Measurements from ENCODE around the gene CSMD2. TPM values are rescaled to one million over a fixed set of nuclear protein-coding genes. Genes with fewer than 3 reads are reported as not detected.

Gene CSMD2
- total and polyA plus RNA-seq, 7 donors = 0.02 to 0.32 (median 0.10) TPM

DNA sequence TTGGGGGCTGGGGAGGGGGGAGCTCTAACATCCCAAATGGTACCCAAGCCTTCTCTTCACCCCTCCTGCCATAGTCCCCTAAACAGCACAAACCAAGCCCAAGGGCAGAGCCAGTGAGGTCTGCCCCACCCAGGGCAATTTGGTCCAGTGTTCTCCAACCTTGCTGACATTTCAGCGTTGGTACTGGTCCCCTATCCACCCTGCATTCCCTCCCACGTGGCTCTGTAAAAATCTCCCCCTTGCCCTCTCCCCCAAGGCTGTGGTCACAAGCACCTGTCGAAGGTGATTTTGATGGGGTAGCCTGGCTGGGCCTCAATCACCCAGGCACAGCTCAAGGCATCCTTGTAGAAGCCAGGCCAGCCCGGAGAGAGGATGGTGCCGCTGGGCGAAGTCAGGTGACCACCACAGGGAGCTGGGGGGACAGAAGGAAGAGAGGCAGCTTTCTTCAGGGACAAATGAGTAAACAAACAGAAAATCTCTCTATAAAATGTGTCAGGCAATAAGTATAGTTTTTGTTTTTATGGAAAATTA lies 438.7 kb downstream of the CSMD2 start:
- H3K27ac ChIP-seq = no peak overlapping the region
- peaks cover 0 to 7% (median 0%) of the 10 kb centered on the region in 3 donors for H3K27me3 ChIP-seq (ENCODE audit: insufficient read depth in 3 of 3, low read length in 2 of 3)
- H3K36me3 ChIP-seq (ENCODE audit: insufficient read depth in 1 of 2, low read depth in 1 of 2) = no peaks in the 10 kb centered on the region
- no peak for ATAC-seq
- intact Hi-C loops (cut with DNase I) = no loop called here
- no peaks in the 10 kb centered on the region for H3K4me1 ChIP-seq
- H3K4me3 ChIP-seq = no peak overlapping the region
- TF ChIP-seq, protein P1, sequence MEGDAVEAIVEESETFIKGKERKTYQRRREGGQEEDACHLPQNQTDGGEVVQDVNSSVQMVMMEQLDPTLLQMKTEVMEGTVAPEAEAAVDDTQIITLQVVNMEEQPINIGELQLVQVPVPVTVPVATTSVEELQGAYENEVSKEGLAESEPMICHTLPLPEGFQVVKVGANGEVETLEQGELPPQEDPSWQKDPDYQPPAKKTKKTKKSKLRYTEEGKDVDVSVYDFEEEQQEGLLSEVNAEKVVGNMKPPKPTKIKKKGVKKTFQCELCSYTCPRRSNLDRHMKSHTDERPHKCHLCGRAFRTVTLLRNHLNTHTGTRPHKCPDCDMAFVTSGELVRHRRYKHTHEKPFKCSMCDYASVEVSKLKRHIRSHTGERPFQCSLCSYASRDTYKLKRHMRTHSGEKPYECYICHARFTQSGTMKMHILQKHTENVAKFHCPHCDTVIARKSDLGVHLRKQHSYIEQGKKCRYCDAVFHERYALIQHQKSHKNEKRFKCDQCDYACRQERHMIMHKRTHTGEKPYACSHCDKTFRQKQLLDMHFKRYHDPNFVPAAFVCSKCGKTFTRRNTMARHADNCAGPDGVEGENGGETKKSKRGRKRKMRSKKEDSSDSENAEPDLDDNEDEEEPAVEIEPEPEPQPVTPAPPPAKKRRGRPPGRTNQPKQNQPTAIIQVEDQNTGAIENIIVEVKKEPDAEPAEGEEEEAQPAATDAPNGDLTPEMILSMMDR (IDR thresholded peaks at IDR 0.05) = no peak
- no peak for DNase-seq
- WGBS, 3 donors = 76 to 86% (median 81%) methylated on average over 6 of the region's 6 CpGs
- H3K9me3 ChIP-seq = no peaks in the 10 kb centered on the region

DNA sequence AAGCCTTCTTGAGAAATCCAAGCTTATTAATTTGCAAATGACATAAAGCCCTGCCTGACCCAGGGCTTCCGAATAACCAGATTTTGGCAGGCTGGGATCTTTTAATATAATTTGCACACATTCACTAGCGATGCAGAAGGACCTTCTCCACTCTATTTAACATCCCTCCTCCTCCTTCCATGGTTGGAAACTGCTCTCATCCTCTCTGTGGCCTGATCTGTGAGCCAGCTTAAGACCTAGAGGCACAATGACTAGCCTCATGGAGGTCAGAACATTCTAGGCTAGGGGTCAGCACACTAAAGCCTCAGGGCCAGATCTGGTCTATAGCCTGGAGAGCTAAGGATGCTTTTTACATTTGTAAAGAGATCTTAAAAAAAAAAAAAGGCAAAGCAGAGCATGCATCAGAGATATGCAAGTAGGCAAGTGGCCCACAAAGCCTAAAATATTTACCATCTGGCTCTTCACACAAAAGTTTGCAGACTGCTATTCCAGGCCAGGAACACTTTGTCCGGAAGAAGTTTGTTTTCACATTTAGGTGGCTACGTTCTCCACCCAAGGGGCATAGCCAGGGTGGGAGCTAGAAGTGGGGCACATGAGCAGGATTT lies 439.4 kb downstream of the CSMD2 start:
- TF ChIP-seq, protein P1 (IDR thresholded peaks at IDR 0.05) = no peak

DNA sequence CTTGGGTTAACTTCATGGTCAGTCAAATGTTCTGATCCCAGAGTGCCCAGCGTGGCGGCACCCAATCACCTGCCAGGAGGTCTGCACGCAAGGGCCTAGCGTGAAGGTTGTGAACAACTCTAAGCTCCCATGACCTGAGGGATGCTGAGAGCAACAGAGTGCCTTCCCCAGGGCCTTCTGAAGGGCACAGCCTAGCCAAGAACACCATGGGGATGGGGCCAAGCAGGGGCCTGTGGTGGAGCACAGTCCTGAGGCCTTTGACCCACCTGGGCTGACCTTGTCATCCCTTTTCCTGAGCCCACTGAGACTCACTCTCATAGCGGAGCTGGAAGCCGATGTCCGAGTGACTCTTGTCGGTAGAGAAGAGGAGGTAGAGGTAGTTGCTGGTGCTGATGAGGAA lies 440.0 kb downstream of the CSMD2 start:
- no peaks in the 10 kb centered on the region for H3K36me3 ChIP-seq (ENCODE audit: insufficient read depth in 1 of 2, low read depth in 1 of 2)
- 94 to 97% (median 97%) methylated on average over 8 of the region's 8 CpGs for WGBS, 3 donors
- ATAC-seq = no peak
- DNase-seq = no peak
- no peak overlapping the region for H3K27ac ChIP-seq
- no peak overlapping the region for H3K4me3 ChIP-seq
- no peaks in the 10 kb centered on the region for H3K4me1 ChIP-seq
- H3K27me3 ChIP-seq (ENCODE audit: insufficient read depth in 3 of 3, low read length in 2 of 3) = no peaks in the 10 kb centered on the region
- intact Hi-C loops (cut with DNase I) = no loop called here
- no peaks in the 10 kb centered on the region for H3K9me3 ChIP-seq
- TF ChIP-seq, protein P1 (IDR thresholded peaks at IDR 0.05) = no peak

More for the DNA sequence above, 439.4 kb downstream of the CSMD2 start:
- no peaks in the 10 kb centered on the region for H3K9me3 ChIP-seq
- DNase-seq (no peak), ATAC-seq (no peak)
- no peak overlapping the region for H3K4me3 ChIP-seq
- no peaks in the 10 kb centered on the region for H3K27me3 ChIP-seq (ENCODE audit: insufficient read depth in 3 of 3, low read length in 2 of 3)
- WGBS, 3 donors = 76 to 77% (median 76%) methylated on average over 4 of the region's 4 CpGs
- intact Hi-C loops (cut with DNase I) = no loop called here
- no peak overlapping the region for H3K27ac ChIP-seq
- H3K4me1 ChIP-seq = no peaks in the 10 kb centered on the region
- no peaks in the 10 kb centered on the region for H3K36me3 ChIP-seq (ENCODE audit: insufficient read depth in 1 of 2, low read depth in 1 of 2)

DNA sequence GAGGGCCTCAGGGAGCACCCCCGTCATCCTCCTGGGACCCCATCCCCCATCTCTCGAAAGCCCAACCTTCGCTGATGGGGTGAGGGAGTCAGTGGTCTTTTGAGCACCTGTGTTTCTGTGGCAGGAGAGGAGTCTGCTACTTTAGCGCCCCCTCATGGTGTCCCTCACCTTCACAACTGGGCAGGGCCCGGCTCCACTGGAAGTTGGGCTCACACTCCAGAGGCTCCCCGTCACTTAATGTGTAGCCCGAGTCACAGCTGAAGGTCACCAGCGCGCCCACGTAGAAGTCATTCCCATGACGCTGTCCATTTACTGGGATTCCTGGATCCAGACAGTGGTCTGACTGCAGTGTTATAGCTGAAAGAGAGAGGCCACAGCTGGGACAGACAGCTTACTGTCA lies 440.7 kb downstream of the CSMD2 start:
- Histone ChIP-seq H3K27me3 (ENCODE audit: insufficient read depth in 3 of 3, low read length in 2 of 3) (no peaks in the 10 kb centered on the region), H3K4me3 (no peak overlapping the region), H3K9me3 (no peaks in the 10 kb centered on the region), H3K36me3 (ENCODE audit: insufficient read depth in 1 of 2, low read depth in 1 of 2) (no peaks in the 10 kb centered on the region), H3K27ac (no peak overlapping the region), H3K4me1 (no peaks in the 10 kb centered on the region)
- no peak for ATAC-seq
- intact Hi-C loops (cut with DNase I) = no loop called here
- TF ChIP-seq, protein P1 (IDR thresholded peaks at IDR 0.05) = no peak
- WGBS, 3 donors = 88 to 92% (median 92%) methylated on average over 11 of the region's 11 CpGs
- no peak for DNase-seq

DNA sequence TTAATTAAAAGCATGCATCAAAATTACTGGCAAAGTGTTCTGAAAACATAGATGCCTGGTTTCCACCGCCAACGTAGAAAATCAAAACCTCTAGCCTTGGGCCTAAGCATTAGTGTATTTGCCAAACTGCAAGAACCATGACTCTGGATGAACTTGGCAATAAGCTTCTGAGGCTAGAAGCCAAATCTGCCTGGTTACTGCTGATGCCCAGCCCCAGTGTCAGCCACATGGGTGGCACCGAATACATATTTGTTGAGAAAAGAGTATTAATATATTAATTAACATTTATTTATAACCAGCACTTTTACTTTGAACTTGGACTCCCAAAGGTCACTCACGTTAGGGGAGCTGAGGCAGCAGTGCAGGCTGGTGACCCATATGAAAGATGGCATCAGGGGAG lies 441.8 kb downstream of the CSMD2 start:
- intact Hi-C loops (cut with DNase I) = no loop called here

More for the DNA sequence above, 441.8 kb downstream of the CSMD2 start:
- no peaks in the 10 kb centered on the region for H3K4me1 ChIP-seq
- no peaks in the 10 kb centered on the region for H3K27me3 ChIP-seq (ENCODE audit: insufficient read depth in 3 of 3, low read length in 2 of 3)
- WGBS, 3 donors = 41 to 58% (median 57%) methylated on average over 4 of the region's 4 CpGs
- no peak for ATAC-seq
- no peak overlapping the region for H3K4me3 ChIP-seq
- DNase-seq = no peak
- TF ChIP-seq, protein P1 (IDR thresholded peaks at IDR 0.05) = no peak
- H3K36me3 ChIP-seq (ENCODE audit: insufficient read depth in 1 of 2, low read depth in 1 of 2) = no peaks in the 10 kb centered on the region
- no peak overlapping the region for H3K27ac ChIP-seq
- H3K9me3 ChIP-seq = no peaks in the 10 kb centered on the region

Data from psoas muscle (tissue), 8 donors.